Activated CD8-positive, alpha-beta T cell treated with anti-CD3 and anti-CD28 coated beads for 36 hours (primary cell): ENCODE data around the gene LIMA1. TPM values are rescaled to one million over a fixed set of nuclear protein-coding genes. Genes with fewer than 3 reads are reported as not detected.
A peak's percentile ranks its signal among the peaks of the same experiment; 100 is the strongest.

ENCODE experiments used
- ATAC-seq: fragments of 200-7000 bp; cut with Tn5 transposase; one replicate; pipeline ENCODE4 v1.10.0; 2021; ENCODE audit warnings: mild to moderate bottlenecking, moderate library complexity
- CTCF ChIA-PET: fragments of 350-600 bp; sonication (Branson Sonifier 250); formaldehyde crosslinking; loops from one replicate; lab custom pipeline; 2021; ENCODE audit warnings: antibody characterized with exemption; lab: Charles Lee
- POLR2A ChIA-PET: fragments of 350-600 bp; sonication (Branson Sonifier 250); formaldehyde crosslinking; loops from one replicate; lab custom pipeline; 2021; ENCODE audit warnings: antibody characterized with exemption; lab: Charles Lee
- DNase-seq: peaks from one replicate; pipeline ENCODE4 v3.0.0-alpha.2; 2020
- H3K27ac Mint-ChIP-seq: one replicate; pipeline ENCODE4 v1.8.0; 2021; ENCODE audit warnings: mild to moderate bottlenecking, mixed read lengths
- H3K27me3 Mint-ChIP-seq: one replicate; pipeline ENCODE4 v1.8.0; 2021; ENCODE audit warnings: mixed read lengths
- H3K36me3 Mint-ChIP-seq: one replicate; pipeline ENCODE4 v1.8.0; 2021; ENCODE audit warnings: low read depth, mixed read lengths
- H3K4me1 Mint-ChIP-seq: one replicate; pipeline ENCODE4 v1.8.0; 2021; ENCODE audit warnings: low read depth, mixed read lengths
- H3K4me3 Mint-ChIP-seq: one replicate; pipeline ENCODE4 v1.8.0; 2021; ENCODE audit warnings: mild to moderate bottlenecking, moderate library complexity, mixed read lengths
- H3K9me3 Mint-ChIP-seq: one replicate; pipeline ENCODE4 v1.8.0; 2021; ENCODE audit warnings: mixed read lengths
- intact Hi-C: fragments of 100-400 bp; cut with micrococcal nuclease; formaldehyde crosslinking; loops from one replicate; pipeline ENCODE4 v1.10.0; 2022
- total RNA-seq, 2 experiments: library from RNA; stranded (reverse); gene quantifications; one replicate each; pipeline ENCODE4 v1.2.3, GENCODE V29; 2021
- TF ChIP-seq, protein P1 (sequence below): fragments of 200-600 bp; IDR thresholded peaks from one replicate; pipeline ENCODE4 v1.8.0; 2022; ENCODE audit warnings: antibody characterized with exemption, mild to moderate bottlenecking

LIMA1 gene
- total RNA-seq, 2 experiments from 2014 or later: 44.2 to 45.5 TPM

DNA sequence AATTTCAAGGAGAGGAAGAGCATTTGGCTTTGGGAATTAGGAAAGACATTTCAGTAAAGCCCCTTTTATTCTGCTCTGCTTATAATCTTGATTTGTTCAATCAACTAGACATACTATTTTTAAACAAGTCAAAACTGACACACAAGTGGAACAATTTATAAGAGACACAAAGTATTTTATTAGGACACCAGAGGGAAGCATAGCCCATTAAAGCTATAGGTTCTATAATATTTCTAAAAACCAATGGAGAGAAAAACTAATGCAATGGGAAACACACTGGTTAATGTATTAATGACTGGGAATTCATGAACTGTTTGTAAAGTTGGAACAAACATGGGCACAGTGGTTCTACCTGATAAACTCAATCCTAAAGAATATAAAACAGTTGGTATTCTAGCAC is 100.9 kb downstream of the LIMA1 start:
- CTCF ChIA-PET: interaction anchor here (0.8 to 2.3 kb wide), 7 partner anchors 15 to 216 kb away, joined by 3 to 9 read pairs (median 5); partner anchors contain the start of gene CERS5
- DNase-seq: no peak
- no peak for ATAC-seq
- intact Hi-C loops: loop anchor here (10.0 kb wide), 1 partner anchor 132 kb away; no protein-coding TSS in a partner anchor
- TF ChIP-seq, protein P1, sequence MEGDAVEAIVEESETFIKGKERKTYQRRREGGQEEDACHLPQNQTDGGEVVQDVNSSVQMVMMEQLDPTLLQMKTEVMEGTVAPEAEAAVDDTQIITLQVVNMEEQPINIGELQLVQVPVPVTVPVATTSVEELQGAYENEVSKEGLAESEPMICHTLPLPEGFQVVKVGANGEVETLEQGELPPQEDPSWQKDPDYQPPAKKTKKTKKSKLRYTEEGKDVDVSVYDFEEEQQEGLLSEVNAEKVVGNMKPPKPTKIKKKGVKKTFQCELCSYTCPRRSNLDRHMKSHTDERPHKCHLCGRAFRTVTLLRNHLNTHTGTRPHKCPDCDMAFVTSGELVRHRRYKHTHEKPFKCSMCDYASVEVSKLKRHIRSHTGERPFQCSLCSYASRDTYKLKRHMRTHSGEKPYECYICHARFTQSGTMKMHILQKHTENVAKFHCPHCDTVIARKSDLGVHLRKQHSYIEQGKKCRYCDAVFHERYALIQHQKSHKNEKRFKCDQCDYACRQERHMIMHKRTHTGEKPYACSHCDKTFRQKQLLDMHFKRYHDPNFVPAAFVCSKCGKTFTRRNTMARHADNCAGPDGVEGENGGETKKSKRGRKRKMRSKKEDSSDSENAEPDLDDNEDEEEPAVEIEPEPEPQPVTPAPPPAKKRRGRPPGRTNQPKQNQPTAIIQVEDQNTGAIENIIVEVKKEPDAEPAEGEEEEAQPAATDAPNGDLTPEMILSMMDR: no peak
- Mint-ChIP-seq H3K4me3 (no peak overlapping the region), H3K9me3 (no peaks in the 10 kb centered on the region), H3K27me3 (no peaks in the 10 kb centered on the region), H3K36me3 (peaks cover 17% of the 10 kb centered on the region), H3K4me1 (peaks cover 34% of the 10 kb centered on the region), H3K27ac (peak overlapping the region; percentile 49)
- POLR2A ChIA-PET: interaction anchor here (0.6 kb wide), 1 partner anchor 112 kb away, joined by 3 read pairs; no protein-coding TSS in a partner anchor

DNA sequence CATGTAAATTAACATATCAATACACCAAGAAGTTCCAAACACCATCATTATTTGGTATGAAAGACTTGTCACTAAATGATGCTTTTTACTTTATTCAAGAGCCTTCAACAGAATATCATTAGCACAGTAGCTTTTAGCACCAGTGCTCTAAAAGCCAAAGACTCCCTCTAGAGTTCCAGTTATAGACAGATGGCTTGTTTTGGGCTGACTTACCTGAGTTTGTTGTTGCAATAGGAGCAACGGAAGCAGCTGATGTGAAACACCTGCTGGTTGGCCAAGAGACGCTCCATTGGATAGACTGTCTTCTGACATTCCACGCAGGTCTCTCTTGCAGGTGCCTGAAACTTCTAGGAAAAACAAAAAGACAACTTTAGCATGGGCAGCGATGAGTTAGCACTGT is 101.6 kb downstream of the LIMA1 start:
- ChIA-PET POLR2A (no interaction called here), CTCF (interaction anchor here (1.4 to 2.3 kb wide), 6 partner anchors 15 to 133 kb away, joined by 3 to 9 read pairs (median 5); partner anchors contain the start of genes CERS5 and COX14)
- no peaks in the 10 kb centered on the region for H3K9me3 Mint-ChIP-seq
- ATAC-seq: no peak
- no peak overlapping the region for H3K4me3 Mint-ChIP-seq
- TF ChIP-seq, protein P1: no peak
- H3K4me1 Mint-ChIP-seq: peaks cover 26% of the 10 kb centered on the region
- H3K27ac Mint-ChIP-seq: no peak overlapping the region
- intact Hi-C loops: loop anchor here (10.0 kb wide), 1 partner anchor 133 kb away; no protein-coding TSS in a partner anchor
- DNase-seq: no peak
- no peaks in the 10 kb centered on the region for H3K27me3 Mint-ChIP-seq
- H3K36me3 Mint-ChIP-seq: peaks cover 19% of the 10 kb centered on the region

DNA sequence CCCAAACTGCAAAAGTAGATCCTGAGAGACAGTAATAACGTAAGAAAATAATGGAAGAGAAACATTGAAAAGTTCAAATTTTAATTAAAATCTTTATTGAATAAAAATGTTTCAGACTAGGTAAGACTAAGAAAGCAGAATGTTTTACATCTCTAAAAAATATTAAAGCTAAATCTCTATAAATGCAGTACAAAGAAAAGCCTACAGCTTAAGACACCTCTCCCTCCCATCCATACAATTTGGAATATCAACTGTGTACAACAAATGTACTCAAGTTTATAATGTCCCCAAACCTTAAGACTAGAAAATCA is 107.6 kb downstream of the LIMA1 start:
- Mint-ChIP-seq H3K27ac (no peak overlapping the region), H3K36me3 (peaks cover 2% of the 10 kb centered on the region), H3K9me3 (no peaks in the 10 kb centered on the region), H3K4me3 (no peak overlapping the region), H3K4me1 (peaks cover 2% of the 10 kb centered on the region), H3K27me3 (no peaks in the 10 kb centered on the region)
- CTCF ChIA-PET: interaction anchor here (0.6 to 4.6 kb wide), 56 partner anchors 9 to 322 kb away, joined by 3 to 58 read pairs (median 4); partner anchors contain the start of genes CERS5, COX14, GPD1 and LIMA1
- intact Hi-C loops: loop anchor here (5.0 kb wide), 1 partner anchor 88 kb away; the partner anchor contains the start of gene SMARCD1
- no peak for DNase-seq
- POLR2A ChIA-PET: no interaction called here
- no peak for ATAC-seq
- TF ChIP-seq, protein P1: peak; percentile 38

DNA sequence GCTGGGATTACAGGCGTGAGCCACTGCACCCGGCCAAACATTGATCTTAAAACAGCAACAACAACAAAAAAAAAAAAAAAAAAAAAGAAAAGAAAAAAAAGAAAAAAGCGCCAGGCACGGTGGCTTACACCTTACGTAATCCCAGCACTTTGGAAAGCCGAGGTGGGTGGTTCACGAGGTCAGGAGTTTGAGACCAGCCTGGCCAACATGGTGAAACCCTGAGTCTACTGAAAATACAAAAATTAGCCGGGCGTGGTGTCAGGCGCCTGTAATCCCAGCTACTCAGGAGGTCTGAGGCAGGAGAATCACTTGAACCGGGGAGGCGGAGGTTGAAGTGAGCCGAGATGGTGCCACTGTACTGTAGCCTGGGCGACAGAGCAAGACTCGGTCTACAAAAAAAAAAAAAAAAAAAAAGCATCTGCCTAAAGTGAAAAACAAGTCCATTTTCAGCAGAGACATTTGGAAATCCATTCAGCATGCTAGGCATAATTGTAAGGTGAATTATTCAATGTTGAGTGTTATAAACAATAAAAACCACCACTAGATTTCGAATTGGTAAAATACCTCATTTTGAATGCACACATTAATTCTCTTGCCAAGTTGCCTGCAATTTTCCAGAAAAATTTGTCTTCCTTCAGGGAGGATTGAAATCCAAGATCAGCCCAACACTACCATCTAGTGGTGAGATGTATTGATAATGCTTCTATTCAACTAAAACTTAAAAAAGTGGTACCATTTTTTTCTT is 108.2 kb downstream of the LIMA1 start:
- H3K9me3 Mint-ChIP-seq: no peaks in the 10 kb centered on the region
- DNase-seq (no peak), ATAC-seq (no peak)

More for the DNA sequence above, 108.2 kb downstream of the LIMA1 start:
- no peak overlapping the region for H3K27ac Mint-ChIP-seq
- H3K27me3 Mint-ChIP-seq: no peaks in the 10 kb centered on the region
- peaks cover 2% of the 10 kb centered on the region for H3K36me3 Mint-ChIP-seq
- intact Hi-C loops: loop anchor here (5.0 kb wide), 1 partner anchor 88 kb away; the partner anchor contains the start of gene SMARCD1
- CTCF ChIA-PET: interaction anchor here (0.6 to 4.6 kb wide), 41 partner anchors 8 to 230 kb away, joined by 3 to 58 read pairs (median 5); partner anchors contain the start of genes CERS5, COX14, GPD1 and LIMA1
- H3K4me3 Mint-ChIP-seq: no peak overlapping the region
- H3K4me1 Mint-ChIP-seq: peaks cover 2% of the 10 kb centered on the region
- TF ChIP-seq, protein P1: peak; percentile 97
- POLR2A ChIA-PET: no interaction called here
